22Rv1 (cell line): Measurements from ENCODE around the gene SDK1.
"Not testable (repeated sequence)": the region's sequence is repeated elsewhere in the genome, so short reads cannot be mapped to it uniquely, and the experiment has no call there.

ENCODE experiments used
- ZFX ChIP-seq: fragments of 450-650 bp; IDR thresholded peaks from 2 replicates; pipeline ENCODE4 v1.6.1; 2017; ENCODE audit warnings: antibody characterized with exemption, borderline replicate concordance
- TF ChIP-seq, protein P1 (sequence below): fragments of 450-650 bp; IDR thresholded peaks from 2 replicates; pipeline ENCODE4 v1.5.1; 2017; ENCODE audit warnings: mild to moderate bottlenecking

DNA sequence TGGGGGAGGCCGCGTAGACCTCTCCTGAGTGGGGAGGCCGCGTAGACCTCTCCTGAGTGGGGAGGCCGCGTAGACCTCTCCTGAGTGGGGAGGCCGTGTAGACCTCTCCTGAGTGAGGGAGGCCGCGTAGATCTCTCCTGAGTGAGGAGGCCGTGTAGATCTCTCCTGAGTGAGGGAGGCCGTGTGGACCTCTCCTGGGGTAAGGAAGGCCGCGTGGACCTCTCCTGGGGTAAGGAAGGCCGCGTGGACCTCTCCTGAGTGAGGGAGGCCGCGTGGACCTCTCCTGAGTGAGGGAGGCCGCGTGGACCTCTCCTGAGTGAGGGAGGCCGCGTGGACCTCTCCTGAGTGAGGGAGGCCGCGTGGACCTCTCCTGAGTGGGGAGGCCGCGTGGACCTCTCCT is 963.2 kb downstream of the SDK1 start:
- TF ChIP-seq, protein P1, sequence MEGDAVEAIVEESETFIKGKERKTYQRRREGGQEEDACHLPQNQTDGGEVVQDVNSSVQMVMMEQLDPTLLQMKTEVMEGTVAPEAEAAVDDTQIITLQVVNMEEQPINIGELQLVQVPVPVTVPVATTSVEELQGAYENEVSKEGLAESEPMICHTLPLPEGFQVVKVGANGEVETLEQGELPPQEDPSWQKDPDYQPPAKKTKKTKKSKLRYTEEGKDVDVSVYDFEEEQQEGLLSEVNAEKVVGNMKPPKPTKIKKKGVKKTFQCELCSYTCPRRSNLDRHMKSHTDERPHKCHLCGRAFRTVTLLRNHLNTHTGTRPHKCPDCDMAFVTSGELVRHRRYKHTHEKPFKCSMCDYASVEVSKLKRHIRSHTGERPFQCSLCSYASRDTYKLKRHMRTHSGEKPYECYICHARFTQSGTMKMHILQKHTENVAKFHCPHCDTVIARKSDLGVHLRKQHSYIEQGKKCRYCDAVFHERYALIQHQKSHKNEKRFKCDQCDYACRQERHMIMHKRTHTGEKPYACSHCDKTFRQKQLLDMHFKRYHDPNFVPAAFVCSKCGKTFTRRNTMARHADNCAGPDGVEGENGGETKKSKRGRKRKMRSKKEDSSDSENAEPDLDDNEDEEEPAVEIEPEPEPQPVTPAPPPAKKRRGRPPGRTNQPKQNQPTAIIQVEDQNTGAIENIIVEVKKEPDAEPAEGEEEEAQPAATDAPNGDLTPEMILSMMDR = not testable (repeated sequence)
- TF ChIP-seq ZFX = not testable (repeated sequence)
